ENCODE data around the gene WDR11. TPM values are rescaled to one million over a fixed set of nuclear protein-coding genes. Genes with fewer than 3 reads are reported as not detected.
A peak's percentile ranks its signal among the peaks of the same experiment; 100 is the strongest.

Gene WDR11
- total RNA-seq, 1 donor from 2014 or later: 61.2 TPM

GRCh38 chr10:120942806-120943413 is 91.7 kb downstream of the WDR11 start:
- peak; percentile 94 for DNase-seq (ENCODE audit: low spot score)
- peaks cover 3% of the 10 kb centered on the region for H3K36me3 Mint-ChIP-seq (ENCODE audit: low read depth, unreplicated experiment)
- H3K4me3 Mint-ChIP-seq (ENCODE audit: unreplicated experiment): no peak overlapping the region
- H3K27ac Mint-ChIP-seq (ENCODE audit: unreplicated experiment): no peak overlapping the region
- H3K4me1 Mint-ChIP-seq (ENCODE audit: unreplicated experiment): peaks cover 6% of the 10 kb centered on the region
- no peaks in the 10 kb centered on the region for H3K9me3 Mint-ChIP-seq (ENCODE audit: unreplicated experiment)
- peak; percentile 82 for TF ChIP-seq CTCF (IDR thresholded peaks at IDR 0.05; ENCODE audit: unreplicated experiment)
- H3K27me3 Mint-ChIP-seq (ENCODE audit: unreplicated experiment): peaks cover 5% of the 10 kb centered on the region

GRCh38 chr10:120943542-120943941 is 92.4 kb downstream of the WDR11 start:
- TF ChIP-seq CTCF (IDR thresholded peaks at IDR 0.05; ENCODE audit: unreplicated experiment): no peak
- Mint-ChIP-seq H3K9me3 (ENCODE audit: unreplicated experiment) (no peaks in the 10 kb centered on the region), H3K27me3 (ENCODE audit: unreplicated experiment) (peaks cover 5% of the 10 kb centered on the region), H3K4me3 (ENCODE audit: unreplicated experiment) (no peak overlapping the region), H3K36me3 (ENCODE audit: low read depth, unreplicated experiment) (peaks cover 3% of the 10 kb centered on the region), H3K4me1 (ENCODE audit: unreplicated experiment) (peaks cover 6% of the 10 kb centered on the region), H3K27ac (ENCODE audit: unreplicated experiment) (no peak overlapping the region)
- DNase-seq (ENCODE audit: low spot score): no peak

- no peak for TF ChIP-seq CTCF (IDR thresholded peaks at IDR 0.05; ENCODE audit: unreplicated experiment)
- no peak overlapping the region for H3K27ac Mint-ChIP-seq (ENCODE audit: unreplicated experiment)
- peaks cover 3% of the 10 kb centered on the region for H3K36me3 Mint-ChIP-seq (ENCODE audit: low read depth, unreplicated experiment)
- no peaks in the 10 kb centered on the region for H3K9me3 Mint-ChIP-seq (ENCODE audit: unreplicated experiment)
- no peak for DNase-seq (ENCODE audit: low spot score)
- H3K4me1 Mint-ChIP-seq (ENCODE audit: unreplicated experiment): peaks cover 6% of the 10 kb centered on the region
- H3K4me3 Mint-ChIP-seq (ENCODE audit: unreplicated experiment): no peak overlapping the region
- peaks cover 5% of the 10 kb centered on the region for H3K27me3 Mint-ChIP-seq (ENCODE audit: unreplicated experiment)
Measured at GRCh38 chr10:120944586-120945125, 93.5 kb downstream of the WDR11 start.

GRCh38 chr10:120945182-120945581 is 94.0 kb downstream of the WDR11 start:
- Mint-ChIP-seq H3K27ac (ENCODE audit: unreplicated experiment) (no peak overlapping the region), H3K27me3 (ENCODE audit: unreplicated experiment) (peaks cover 5% of the 10 kb centered on the region)
- no peak for DNase-seq (ENCODE audit: low spot score)

More at GRCh38 chr10:120945182-120945581, 94.0 kb downstream of the WDR11 start:
- Mint-ChIP-seq H3K9me3 (ENCODE audit: unreplicated experiment) (no peaks in the 10 kb centered on the region), H3K36me3 (ENCODE audit: low read depth, unreplicated experiment) (peaks cover 3% of the 10 kb centered on the region), H3K4me3 (ENCODE audit: unreplicated experiment) (no peak overlapping the region), H3K4me1 (ENCODE audit: unreplicated experiment) (peaks cover 8% of the 10 kb centered on the region)
- TF ChIP-seq CTCF (IDR thresholded peaks at IDR 0.05; ENCODE audit: unreplicated experiment): no peak
